Peyer's patch (tissue), 4 donors: ENCODE data around the gene FALEC. TPM values are rescaled to one million over a fixed set of nuclear protein-coding genes. Genes with fewer than 3 reads are reported as not detected.

ENCODE experiments used
- DNase-seq, 3 donors: peaks; one replicate each; pipeline ENCODE4 v3.0.0-alpha.2; 2017 to 2019
- H3K27ac ChIP-seq, 4 donors: fragments of 200-600 bp; sonication (generic); one replicate each; pipeline ENCODE4 v1.5.1; 2016 to 2019
- H3K27me3 ChIP-seq, 2 donors: fragments of 200-600 bp; sonication (generic); one replicate each; pipeline ENCODE4 v1.5.1; 2019
- H3K36me3 ChIP-seq, 3 donors: fragments of 200-600 bp; sonication (generic); one replicate each; pipeline ENCODE4 v1.5.1; 2016 to 2019
- H3K4me1 ChIP-seq, 4 donors: fragments of 200-600 bp; sonication (generic); one replicate each; pipeline ENCODE4 v1.5.1; 2016 to 2019
- H3K4me3 ChIP-seq, 4 donors: fragments of 200-600 bp; sonication (generic); 1 replicate in 3 of 4; 2 replicates in 1 of 4; pipeline ENCODE4 v1.5.1; 2016 to 2019; ENCODE audit warnings: mild to moderate bottlenecking in 1 of 4
- H3K9me3 ChIP-seq, 4 donors: fragments of 200-600 bp; sonication (generic); one replicate each; pipeline ENCODE4 v1.5.1; 2016 to 2019; ENCODE audit warnings: mild to moderate bottlenecking in 1 of 4
- POLR2A ChIP-seq, 2 donors: fragments of 450-650 bp; IDR thresholded peaks; one replicate each; pipeline ENCODE4 v1.5.1; 2017; ENCODE audit warnings: antibody characterized with exemption in 2 of 2, mild to moderate bottlenecking in 2 of 2, moderate library complexity in 2 of 2
- small RNA-seq, 2 donors: library from RNA; depleted of rRNA; stranded (forward); fragments of <200 nt; gene quantifications; one replicate each; pipeline ENCODE3, GENCODE V24; 2016
- total RNA-seq, 4 donors: library from RNA; depleted of rRNA; stranded (reverse); fragments of >200 nt; gene quantifications; one replicate each; pipeline ENCODE4 v1.1.0, GENCODE V29; 2016
- TF ChIP-seq, protein P1 (sequence below), 6 experiments: fragments of 450-650 bp in 4 of 6; fragments of 200-600 bp in 2 of 6; sonication (generic) in 1 of 6; IDR thresholded peaks; one replicate each; pipeline ENCODE4 v1.5.1; 2017 to 2019; ENCODE audit warnings: antibody characterized with exemption in 6 of 6, mild to moderate bottlenecking in 3 of 6, moderate library complexity in 1 of 6

FALEC gene
- total RNA-seq, 4 donors from 2014 or later: not detected

DNA sequence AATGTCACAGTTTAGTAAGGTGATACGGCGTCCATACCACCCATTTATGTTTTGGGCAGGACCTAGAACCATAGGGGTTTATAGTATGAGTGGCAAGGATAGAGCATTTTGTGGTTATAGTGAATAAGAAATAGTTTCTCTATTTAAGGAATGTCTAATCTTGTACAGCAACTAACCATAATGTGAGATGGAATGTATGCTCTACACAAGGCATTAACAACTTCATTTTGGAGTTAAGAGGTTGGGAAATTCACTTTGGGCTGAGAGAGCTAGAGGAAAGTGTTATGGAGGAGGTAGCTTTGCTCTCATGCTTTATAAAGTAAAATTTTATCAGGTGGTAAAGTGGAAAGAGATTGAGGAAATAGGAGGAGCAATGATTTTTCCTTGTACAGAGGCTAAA is 66.8 kb downstream of the FALEC start:
- no peak for DNase-seq
- Histone ChIP-seq H3K4me1 (peaks cover 0 to 8% (median 0%) of the 10 kb centered on the region in 4 donors), H3K36me3 (peaks cover 0 to 11% (median 0%) of the 10 kb centered on the region in 3 donors), H3K9me3 (no peaks in the 10 kb centered on the region), H3K27me3 (no peaks in the 10 kb centered on the region), H3K27ac (no peak overlapping the region), H3K4me3 (no peak overlapping the region)
- TF ChIP-seq POLR2A (IDR thresholded peaks at IDR 0.05): no peak
- TF ChIP-seq, protein P1, sequence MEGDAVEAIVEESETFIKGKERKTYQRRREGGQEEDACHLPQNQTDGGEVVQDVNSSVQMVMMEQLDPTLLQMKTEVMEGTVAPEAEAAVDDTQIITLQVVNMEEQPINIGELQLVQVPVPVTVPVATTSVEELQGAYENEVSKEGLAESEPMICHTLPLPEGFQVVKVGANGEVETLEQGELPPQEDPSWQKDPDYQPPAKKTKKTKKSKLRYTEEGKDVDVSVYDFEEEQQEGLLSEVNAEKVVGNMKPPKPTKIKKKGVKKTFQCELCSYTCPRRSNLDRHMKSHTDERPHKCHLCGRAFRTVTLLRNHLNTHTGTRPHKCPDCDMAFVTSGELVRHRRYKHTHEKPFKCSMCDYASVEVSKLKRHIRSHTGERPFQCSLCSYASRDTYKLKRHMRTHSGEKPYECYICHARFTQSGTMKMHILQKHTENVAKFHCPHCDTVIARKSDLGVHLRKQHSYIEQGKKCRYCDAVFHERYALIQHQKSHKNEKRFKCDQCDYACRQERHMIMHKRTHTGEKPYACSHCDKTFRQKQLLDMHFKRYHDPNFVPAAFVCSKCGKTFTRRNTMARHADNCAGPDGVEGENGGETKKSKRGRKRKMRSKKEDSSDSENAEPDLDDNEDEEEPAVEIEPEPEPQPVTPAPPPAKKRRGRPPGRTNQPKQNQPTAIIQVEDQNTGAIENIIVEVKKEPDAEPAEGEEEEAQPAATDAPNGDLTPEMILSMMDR (IDR thresholded peaks at IDR 0.05): no peak

Small RNAs within 50 kb of the gene (small RNA-seq; reads per million reads assigned to genes)
- gene MIR4257: 0 reads per million in 2 donors
- gene RN7SL473P: 0 reads per million in 2 donors
- 0 reads per million in 2 donors for gene RN7SL600P

Other genes starting within 250 kb of the FALEC start
- gene APH1A, start 246.7 kb upstream of the FALEC start, total RNA-seq: 100 to 1,000 TPM in 2 of 4 donors, 10 to 100 TPM in 2; 78.4 to 106 (median 99.3) TPM
- 10 to 100 TPM in 1 of 4 donors, 1 to 10 TPM in 1, not detected in 2; 3.6 to 17.3 TPM for gene C1orf54, start 243.0 kb upstream of the FALEC start, total RNA-seq
- gene CIART, start 233.2 kb upstream of the FALEC start, total RNA-seq: 1 to 10 TPM; 1.7 to 5.7 (median 5.1) TPM
- 10 to 100 TPM; 21.9 to 46.2 (median 32.5) TPM for gene MRPS21, start 221.9 kb upstream of the FALEC start, total RNA-seq
- 100 to 1,000 TPM in 1 of 4 donors, 10 to 100 TPM in 3; 71.6 to 132 (median 91.1) TPM for gene PRPF3, start 194.2 kb upstream of the FALEC start, total RNA-seq
- gene RPRD2, start 151.6 kb upstream of the FALEC start, total RNA-seq: 10 to 100 TPM; 21.5 to 44.6 (median 28.2) TPM
- 10 to 100 TPM in 3 of 4 donors, 1 to 10 TPM in 1; 7.7 to 15.4 (median 12.3) TPM for gene TARS2, start 28.3 kb upstream of the FALEC start, total RNA-seq
- gene ECM1, start 7.6 kb upstream of the FALEC start, total RNA-seq: 10 to 100 TPM in 2 of 4 donors, 1 to 10 TPM in 2; 1.4 to 11.6 (median 9.6) TPM
- 10 to 100 TPM in 3 of 4 donors, 1 to 10 TPM in 1; 2.3 to 28.9 (median 15.3) TPM for gene ADAMTSL4, start 33.7 kb downstream of the FALEC start, total RNA-seq
- 100 to 1,000 TPM; 102 to 154 (median 140) TPM for gene MCL1, start 63.9 kb downstream of the FALEC start, total RNA-seq
- 100 to 1,000 TPM; 173 to 231 (median 206) TPM for gene ENSA, start 113.9 kb downstream of the FALEC start, total RNA-seq
- 10 to 100 TPM; 23.1 to 41.3 (median 35.3) TPM for gene GOLPH3L, start 181.4 kb downstream of the FALEC start, total RNA-seq
- gene HORMAD1, start 205.1 kb downstream of the FALEC start, total RNA-seq: 1 to 10 TPM in 2 of 4 donors, not detected in 2; 1.6 to 4.1 TPM